Suprapubic skin (tissue), 4 donors: ENCODE results near the gene PRICKLE3.

Experiments
- EP300 ChIP-seq: sonication (generic); formaldehyde crosslinking; IDR thresholded peaks from one replicate; pipeline ENCODE4 v1.6.1; 2017; ENCODE audit warnings: antibody characterized with exemption
- POLR2A ChIP-seq, 2 donors: fragments of 450-650 bp; IDR thresholded peaks; one replicate each; pipeline ENCODE4 v1.6.1; 2017; ENCODE audit warnings: antibody characterized with exemption in 2 of 2, mild to moderate bottlenecking in 2 of 2, moderate library complexity in 2 of 2
- POLR2AphosphoS5 ChIP-seq, 3 donors: sonication (generic); formaldehyde crosslinking; IDR thresholded peaks; one replicate each; pipeline ENCODE4 v1.6.1; 2017; ENCODE audit warnings: antibody characterized with exemption in 3 of 3
- TF ChIP-seq, protein P1 (sequence below), 2 donors: fragments of 200-600 bp in 1 of 2; fragments of 450-650 bp in 1 of 2; sonication (generic) in 1 of 2; IDR thresholded peaks; one replicate each; pipeline ENCODE4 v1.5.1; 2016 to 2019; ENCODE audit warnings: antibody characterized with exemption in 2 of 2, mild to moderate bottlenecking in 1 of 2, moderate library complexity in 1 of 2

- TF ChIP-seq, protein P1, sequence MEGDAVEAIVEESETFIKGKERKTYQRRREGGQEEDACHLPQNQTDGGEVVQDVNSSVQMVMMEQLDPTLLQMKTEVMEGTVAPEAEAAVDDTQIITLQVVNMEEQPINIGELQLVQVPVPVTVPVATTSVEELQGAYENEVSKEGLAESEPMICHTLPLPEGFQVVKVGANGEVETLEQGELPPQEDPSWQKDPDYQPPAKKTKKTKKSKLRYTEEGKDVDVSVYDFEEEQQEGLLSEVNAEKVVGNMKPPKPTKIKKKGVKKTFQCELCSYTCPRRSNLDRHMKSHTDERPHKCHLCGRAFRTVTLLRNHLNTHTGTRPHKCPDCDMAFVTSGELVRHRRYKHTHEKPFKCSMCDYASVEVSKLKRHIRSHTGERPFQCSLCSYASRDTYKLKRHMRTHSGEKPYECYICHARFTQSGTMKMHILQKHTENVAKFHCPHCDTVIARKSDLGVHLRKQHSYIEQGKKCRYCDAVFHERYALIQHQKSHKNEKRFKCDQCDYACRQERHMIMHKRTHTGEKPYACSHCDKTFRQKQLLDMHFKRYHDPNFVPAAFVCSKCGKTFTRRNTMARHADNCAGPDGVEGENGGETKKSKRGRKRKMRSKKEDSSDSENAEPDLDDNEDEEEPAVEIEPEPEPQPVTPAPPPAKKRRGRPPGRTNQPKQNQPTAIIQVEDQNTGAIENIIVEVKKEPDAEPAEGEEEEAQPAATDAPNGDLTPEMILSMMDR (IDR thresholded peaks at IDR 0.05): no peak
- TF ChIP-seq POLR2A (IDR thresholded peaks at IDR 0.05) (no peak), POLR2AphosphoS5 (IDR thresholded peaks at IDR 0.05) (no peak), EP300 (no peak)
Measured at GRCh38 chrX:49231333-49232000, 45.3 kb upstream of the PRICKLE3 start.
